Measurements from ENCODE around the gene KRT7.

DNA sequence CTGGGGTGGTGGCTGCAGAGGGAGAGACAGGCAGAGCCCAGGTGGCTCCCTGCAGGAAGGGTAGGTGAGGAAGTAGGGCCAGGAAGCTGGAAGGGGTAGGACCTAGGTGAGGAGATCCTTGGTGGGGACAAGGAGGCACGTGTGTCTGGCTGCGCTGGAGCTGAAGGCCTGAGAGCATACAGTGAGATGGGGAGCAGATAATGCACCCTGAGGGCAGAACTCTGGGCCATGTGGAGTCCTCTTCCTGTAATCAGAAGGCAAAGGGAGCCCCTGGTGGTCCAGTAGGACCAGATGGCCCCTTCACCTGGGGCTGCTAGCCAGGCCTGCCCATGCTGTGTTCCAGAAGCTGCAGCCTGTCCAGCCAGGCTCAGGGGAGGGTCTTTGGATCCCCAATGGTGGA lies 25.9 kb upstream of the KRT7 start:
- TF ChIP-seq, protein P1, sequence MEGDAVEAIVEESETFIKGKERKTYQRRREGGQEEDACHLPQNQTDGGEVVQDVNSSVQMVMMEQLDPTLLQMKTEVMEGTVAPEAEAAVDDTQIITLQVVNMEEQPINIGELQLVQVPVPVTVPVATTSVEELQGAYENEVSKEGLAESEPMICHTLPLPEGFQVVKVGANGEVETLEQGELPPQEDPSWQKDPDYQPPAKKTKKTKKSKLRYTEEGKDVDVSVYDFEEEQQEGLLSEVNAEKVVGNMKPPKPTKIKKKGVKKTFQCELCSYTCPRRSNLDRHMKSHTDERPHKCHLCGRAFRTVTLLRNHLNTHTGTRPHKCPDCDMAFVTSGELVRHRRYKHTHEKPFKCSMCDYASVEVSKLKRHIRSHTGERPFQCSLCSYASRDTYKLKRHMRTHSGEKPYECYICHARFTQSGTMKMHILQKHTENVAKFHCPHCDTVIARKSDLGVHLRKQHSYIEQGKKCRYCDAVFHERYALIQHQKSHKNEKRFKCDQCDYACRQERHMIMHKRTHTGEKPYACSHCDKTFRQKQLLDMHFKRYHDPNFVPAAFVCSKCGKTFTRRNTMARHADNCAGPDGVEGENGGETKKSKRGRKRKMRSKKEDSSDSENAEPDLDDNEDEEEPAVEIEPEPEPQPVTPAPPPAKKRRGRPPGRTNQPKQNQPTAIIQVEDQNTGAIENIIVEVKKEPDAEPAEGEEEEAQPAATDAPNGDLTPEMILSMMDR (IDR thresholded peaks at IDR 0.05; ENCODE audit: low read depth, low read length, missing input control) = no peak
- TF ChIP-seq EGR1 (IDR thresholded peaks at IDR 0.05; ENCODE audit: low read depth in 2 of 2) (no peak), TAF1 (conservative IDR thresholded peaks at IDR 0.05) (no peak), GABPA (IDR thresholded peaks at IDR 0.05 in 1 of 2, conservative IDR thresholded peaks at IDR 0.05 in 1 of 2) (no peak), SP1 (IDR thresholded peaks at IDR 0.05) (no peak), RXRA (IDR thresholded peaks at IDR 0.05) (no peak), YY1 (IDR thresholded peaks at IDR 0.05) (no peak), FOXA1 (IDR thresholded peaks at IDR 0.05) (no peak), JUND (IDR thresholded peaks at IDR 0.05) (no peak), RAD21 (IDR thresholded peaks at IDR 0.05) (no peak), NR2F2 (IDR thresholded peaks at IDR 0.05) (no peak)
- TF ChIP-seq, protein P2, sequence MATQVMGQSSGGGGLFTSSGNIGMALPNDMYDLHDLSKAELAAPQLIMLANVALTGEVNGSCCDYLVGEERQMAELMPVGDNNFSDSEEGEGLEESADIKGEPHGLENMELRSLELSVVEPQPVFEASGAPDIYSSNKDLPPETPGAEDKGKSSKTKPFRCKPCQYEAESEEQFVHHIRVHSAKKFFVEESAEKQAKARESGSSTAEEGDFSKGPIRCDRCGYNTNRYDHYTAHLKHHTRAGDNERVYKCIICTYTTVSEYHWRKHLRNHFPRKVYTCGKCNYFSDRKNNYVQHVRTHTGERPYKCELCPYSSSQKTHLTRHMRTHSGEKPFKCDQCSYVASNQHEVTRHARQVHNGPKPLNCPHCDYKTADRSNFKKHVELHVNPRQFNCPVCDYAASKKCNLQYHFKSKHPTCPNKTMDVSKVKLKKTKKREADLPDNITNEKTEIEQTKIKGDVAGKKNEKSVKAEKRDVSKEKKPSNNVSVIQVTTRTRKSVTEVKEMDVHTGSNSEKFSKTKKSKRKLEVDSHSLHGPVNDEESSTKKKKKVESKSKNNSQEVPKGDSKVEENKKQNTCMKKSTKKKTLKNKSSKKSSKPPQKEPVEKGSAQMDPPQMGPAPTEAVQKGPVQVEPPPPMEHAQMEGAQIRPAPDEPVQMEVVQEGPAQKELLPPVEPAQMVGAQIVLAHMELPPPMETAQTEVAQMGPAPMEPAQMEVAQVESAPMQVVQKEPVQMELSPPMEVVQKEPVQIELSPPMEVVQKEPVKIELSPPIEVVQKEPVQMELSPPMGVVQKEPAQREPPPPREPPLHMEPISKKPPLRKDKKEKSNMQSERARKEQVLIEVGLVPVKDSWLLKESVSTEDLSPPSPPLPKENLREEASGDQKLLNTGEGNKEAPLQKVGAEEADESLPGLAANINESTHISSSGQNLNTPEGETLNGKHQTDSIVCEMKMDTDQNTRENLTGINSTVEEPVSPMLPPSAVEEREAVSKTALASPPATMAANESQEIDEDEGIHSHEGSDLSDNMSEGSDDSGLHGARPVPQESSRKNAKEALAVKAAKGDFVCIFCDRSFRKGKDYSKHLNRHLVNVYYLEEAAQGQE (IDR thresholded peaks at IDR 0.05) = no peak
- TF ChIP-seq, protein P3, sequence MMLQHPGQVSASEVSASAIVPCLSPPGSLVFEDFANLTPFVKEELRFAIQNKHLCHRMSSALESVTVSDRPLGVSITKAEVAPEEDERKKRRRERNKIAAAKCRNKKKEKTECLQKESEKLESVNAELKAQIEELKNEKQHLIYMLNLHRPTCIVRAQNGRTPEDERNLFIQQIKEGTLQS (IDR thresholded peaks at IDR 0.05) = no peak
- TF ChIP-seq, protein P4, sequence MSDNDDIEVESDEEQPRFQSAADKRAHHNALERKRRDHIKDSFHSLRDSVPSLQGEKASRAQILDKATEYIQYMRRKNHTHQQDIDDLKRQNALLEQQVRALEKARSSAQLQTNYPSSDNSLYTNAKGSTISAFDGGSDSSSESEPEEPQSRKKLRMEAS (IDR thresholded peaks at IDR 0.05) = no peak

Data from liver (tissue), 3 donors.